Stimulated activated CD4-positive, alpha-beta T cell treated with anti-CD3 and anti-CD28 coated beads, Interleukin-2, amount 100 ng/mL, for 4 hours (primary cell): ENCODE measurements around the gene TANGO6.
"Not testable (repeated sequence)": the region's sequence is repeated elsewhere in the genome, so short reads cannot be mapped to it uniquely, and the experiment has no call there.

ENCODE experiments used
- DNase-seq: peaks from one replicate; pipeline ENCODE4 v3.0.0-alpha.2; 2020; ENCODE audit warnings: low read depth

The TANGO6 gene

DNA sequence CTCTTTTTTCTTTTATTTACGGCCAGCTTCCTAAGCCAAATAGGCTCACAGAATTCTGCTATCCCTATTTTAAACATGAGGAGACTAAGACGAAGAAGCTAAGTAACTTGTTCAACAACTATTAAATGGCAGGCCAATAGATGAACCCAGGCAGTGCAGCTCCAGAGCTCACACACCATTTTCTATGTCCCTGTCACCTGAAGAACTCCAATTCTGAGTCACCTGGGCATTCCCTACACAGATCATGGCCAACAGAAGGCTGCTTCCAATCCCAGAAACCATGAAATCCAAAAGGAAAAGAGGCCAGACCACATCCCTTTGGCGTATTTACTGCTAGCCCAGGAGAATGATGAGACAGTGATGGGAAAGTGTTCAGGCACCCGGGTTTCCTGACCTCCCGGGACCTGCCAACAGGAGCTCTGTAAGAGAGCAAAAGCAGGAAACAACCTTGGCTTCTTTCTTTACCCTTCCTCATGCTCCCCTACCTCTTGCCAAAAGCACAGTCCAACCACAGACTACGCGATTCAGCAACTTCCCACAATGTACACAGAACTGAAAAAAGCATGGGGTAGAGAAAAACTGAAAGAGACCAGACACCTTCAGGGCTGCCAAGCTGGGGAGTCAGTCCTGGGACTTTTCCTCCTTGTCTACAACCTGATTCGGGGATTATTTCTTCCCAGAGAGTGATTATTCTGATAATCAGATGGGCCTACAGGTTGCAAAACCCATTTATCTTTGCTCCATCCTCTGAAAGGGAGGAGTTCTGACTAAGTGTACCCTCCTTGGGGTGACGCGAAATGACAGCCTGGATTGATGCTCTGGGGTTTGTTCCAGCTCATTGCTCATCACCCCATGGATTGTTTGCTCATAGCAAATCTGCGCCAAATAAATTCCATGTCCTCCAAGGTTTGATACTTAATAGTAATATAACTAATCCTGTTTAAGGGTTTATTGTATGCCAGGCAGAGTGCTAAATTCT is 214.4 kb downstream of the TANGO6 start:
- DNase-seq = no peak

DNA sequence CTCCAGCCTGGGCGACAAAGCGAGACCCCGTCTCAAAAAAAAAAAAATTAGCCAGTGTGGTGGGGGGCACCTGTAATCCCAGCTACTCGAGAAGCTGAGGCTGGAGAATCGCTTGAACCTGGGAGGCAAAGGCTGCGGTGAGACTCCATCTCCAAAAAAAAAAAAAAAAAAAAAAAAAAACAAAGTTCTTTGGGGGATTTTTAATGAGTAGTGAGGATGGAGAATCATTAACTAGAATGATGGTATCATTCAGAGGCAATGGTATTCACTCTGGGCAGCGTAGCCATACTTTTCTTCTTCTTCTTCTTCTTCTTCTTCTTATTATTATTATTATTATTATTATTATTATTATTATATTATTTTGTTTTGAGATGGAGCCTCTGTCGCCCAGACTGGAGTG is 220.2 kb downstream of the TANGO6 start:
- DNase-seq = not testable (repeated sequence)

DNA sequence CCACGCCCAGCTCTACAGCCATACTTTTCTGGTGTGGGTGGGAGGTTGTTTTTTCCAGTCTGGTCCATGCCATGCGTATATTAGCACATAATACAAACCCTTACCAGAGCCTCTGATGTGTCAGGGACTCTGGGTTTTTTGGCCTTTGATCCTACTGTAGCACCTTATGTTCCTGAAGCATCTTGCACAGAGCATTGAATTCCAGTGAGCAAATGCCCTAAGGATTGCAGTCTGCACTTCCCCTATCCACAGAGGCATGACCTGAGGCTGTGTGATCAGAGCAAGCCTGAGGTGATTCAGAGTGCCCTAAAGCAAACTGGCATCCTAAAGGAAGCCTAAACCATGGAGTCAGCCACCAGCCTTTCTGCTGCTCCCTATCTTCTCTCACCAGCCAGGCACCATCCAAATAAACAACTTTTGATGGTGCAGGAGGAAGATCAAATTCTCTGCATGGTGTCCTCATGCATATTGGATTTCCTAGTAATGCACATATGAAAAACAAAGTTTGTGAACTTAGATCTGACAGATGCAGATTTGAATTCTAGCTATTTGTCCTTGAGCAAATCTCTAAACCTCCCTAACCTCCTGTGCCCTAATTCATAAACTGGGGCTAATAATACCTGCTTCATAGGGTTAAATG is 220.9 kb downstream of the TANGO6 start:
- no peak for DNase-seq

DNA sequence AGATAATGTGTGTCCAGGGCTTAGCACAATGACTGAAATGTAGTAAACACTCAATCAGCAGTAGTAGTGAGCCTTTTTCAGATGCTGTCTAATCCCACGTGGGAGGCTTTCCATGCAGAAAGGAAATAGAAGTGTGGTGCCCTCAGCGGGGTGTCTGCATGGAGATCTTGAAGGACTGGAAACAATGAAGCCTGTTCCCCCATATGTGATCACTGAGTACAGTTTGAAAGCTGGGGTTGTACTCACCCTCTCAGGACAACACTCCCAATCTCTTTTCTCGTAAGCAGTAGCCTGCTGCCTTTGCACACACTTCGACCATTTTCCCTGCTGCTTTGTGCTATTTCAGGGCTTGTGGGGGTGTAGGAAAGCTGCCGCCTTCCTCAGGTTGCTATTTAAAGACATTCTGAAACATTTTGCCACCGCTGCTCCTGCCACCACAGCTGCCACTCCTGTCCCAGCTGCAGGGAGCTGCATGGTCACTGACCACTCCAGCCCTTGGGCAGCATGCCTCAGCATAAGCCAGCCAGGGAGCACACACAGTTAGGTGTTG is 221.5 kb downstream of the TANGO6 start:
- DNase-seq = no peak

DNA sequence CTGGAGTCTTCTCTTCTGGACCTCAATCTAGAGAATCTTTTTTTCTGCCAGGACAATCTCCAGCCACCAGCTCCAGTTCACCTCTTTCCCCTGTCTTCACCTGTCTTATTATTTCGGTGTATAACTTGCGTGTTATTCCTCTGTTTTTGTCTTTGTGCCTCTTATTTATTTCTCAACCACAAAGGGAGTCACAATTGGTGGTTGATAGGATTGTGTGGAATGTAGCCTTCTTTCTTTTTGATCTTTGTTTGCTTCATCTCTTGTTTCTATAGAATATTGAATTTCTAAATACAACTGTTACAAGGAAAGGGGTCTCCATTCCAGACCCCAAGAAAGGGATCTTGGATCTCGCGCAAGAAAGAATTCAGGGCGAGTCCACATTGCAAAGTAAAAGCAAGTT is 226.2 kb downstream of the TANGO6 start:
- DNase-seq = no peak

DNA sequence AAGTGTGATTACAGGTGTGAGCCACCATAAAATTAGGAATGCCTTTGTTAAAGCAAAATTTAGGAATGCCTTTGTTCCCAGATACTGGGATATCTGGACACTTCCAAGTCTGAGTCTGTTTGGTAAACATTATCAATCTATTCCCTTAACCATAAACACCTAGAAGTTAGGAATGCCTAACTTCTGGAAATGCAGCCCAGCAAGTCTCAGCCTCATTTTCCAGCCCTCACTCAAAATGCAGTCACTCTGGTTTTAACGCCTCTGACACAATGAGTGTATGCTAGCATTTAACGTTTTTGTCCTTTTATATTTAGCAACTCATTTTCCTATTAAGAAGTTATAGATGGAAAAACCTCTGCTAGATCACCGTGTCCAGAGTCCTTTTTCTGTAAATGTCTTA is 227.7 kb downstream of the TANGO6 start:
- DNase-seq = no peak

DNA sequence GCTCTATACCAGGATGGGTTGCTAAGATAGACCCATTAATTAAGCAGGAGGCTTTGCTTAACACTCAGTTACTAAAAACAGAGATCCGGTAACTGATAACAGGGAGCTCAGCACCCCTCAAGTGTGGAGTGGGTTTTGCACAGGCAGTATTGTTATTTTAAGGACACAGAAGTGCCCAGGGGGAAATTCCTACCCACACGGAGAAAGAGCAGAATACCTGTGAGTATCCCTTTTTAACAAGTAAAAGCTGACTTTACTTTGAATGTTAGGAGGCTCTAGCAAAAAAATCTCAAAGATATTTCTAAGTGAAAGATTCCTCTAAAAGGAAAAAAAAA is 229.3 kb downstream of the TANGO6 start:
- no peak for DNase-seq

DNA sequence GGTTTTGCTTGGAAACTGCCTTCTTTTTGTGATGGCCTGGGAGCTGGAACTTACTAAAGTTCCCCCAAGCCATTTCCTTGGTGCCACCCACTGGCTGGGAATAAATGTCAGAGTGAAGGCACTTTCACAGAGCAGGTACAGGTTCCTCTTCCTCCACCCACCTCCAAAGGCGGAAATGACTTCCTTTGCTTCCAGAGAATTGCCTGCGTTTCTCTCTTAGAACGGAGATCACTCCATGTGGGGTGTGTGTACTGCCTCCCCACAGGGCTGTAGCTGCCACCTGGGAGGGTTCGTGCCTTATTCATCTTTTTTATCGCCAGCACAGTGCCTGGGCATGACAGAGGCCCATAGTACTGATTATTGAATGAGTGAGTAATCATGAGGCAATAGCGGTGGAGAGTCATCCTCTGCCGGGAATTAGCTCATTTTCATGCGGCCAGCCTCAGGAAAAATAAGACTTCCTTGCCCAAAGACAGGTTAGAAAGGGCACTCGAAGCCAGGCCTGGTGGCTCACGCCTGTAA is 229.9 kb downstream of the TANGO6 start:
- DNase-seq = no peak

DNA sequence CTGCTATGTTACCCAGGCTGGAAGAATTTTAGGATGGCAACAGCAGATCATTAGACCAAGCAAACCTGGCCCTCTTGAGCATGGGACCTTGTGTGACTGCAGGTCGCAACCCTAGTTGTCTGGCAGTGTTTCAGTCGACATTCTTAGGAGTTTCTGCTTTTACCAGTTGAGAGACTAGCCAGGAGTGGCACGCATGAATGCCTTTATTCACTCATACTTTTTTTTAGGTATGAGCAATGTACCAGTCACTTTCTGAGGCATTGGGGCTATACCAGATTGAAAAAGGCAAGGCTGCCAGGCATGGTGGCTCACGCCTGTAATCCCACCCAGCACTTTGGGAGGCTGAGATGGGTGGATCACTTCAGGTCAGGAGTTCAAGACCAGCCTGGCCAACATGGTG is 233.9 kb downstream of the TANGO6 start:
- DNase-seq = no peak

DNA sequence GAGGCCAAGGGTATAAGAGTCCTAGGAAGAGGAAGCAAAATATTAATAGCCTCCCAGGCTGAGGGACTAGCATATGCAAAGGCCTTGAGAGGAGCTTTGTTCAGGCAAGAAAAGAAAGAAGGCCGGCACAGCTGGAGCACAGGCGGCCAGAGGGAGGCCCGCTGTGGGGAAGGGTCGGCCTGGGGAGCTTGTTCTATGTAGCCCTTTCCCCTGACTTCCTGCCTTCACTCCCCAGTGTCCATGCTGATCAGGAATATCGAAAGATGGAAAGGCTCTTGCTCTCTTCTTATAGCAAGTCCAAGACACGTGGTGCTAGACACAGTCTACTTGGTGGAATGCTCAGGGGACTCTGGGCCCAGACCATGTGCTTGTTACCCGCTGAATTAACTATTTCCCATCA is 234.7 kb downstream of the TANGO6 start:
- DNase-seq = no peak

DNA sequence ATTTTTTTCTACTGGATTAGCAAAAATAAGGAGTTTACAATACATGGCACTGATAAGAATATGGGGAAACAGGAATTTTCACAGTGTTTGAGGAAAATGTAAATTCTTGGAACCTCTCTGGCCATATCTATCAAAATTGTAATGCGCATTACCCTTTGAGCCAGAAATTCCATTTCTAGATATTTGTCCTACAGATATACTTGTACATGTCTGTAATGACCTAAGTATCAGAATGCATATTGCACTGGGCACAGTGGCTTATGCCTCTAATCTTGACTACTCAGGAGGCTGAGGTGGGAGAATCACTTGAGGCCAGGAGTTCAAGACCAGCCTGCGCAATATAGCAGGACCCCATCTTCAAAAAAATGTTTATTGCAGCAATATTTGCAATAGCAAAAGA is 236.4 kb downstream of the TANGO6 start:
- no peak for DNase-seq

DNA sequence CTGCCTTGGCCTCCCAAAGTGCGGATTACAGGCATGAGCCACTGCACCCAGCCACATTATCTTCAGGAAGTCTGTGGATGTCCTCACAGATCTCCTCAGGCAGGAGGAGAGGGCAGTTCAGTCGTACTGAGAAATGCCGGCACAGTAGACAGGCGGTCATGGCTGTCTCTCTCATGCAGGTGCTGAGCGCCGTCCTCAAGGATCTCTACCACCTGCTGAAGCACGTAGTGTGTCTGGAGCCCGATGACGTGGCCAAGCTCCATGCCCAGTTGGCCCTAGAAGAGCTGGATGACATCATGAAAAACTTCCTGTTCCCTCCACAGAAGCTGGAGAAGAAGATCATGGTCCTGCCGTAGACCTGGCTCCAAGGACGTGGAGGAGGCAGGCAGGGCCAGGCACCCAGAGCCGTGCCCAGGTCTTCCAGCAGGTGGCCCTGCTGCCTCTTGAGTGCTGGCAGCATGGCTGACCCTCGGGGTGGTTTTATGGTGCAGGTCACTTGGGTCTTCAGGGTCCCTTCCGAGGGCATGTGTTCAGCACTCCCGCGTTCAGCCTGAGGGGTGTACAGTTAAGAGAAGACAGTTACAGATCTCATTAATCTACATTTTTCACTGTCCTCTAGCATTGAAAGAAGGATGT is 240.1 kb downstream of the TANGO6 start:
- no peak for DNase-seq

DNA sequence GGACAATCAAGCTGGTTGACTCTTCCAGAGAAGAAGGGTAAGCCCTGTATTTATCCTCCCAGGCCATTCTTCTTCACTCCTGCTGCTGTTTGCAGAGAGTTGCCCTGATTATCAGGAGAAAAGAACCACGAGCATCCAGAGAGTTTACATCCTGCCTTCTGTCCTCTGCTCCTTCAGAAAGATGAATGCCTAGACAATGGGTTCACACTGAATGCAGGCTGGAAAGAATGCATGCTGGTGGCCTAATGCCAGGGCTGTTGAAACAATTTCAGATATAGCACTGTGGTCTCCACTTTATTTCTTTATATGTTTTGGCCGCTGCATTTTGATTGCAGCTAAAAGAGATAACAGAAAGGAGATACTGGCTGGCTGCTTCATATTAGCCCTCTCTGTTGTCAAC is 241.0 kb downstream of the TANGO6 start:
- no peak for DNase-seq

DNA sequence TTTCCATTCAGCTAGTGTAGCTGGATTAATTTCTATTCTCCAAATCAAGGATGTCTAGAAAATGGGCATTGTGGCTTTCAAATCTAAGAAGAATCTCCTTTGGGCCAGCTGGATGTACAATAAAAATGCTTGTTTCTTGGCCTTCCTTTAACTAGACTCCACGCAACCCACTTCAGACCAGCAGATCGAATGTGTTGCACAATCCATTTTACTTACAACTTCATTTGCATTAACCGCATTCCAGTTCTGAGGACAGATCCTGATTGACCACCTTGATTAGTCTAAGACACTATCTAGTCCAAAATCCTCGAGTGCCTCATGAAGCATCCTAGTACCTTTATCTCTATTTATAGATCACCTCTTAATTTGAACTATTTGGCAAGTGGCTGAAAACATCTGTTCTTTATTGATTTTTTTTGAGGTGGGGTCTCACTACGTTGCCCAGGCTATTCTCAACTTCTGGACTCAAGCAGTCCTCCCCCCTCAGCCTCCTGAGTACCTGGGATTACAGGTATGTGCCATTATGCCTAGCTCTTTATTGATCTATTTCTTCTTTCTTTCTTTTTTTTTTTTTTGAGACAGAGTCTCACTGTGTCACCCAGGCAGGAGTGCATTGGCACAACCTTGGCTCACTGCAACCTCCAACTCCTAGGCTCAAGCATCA is 241.8 kb downstream of the TANGO6 start:
- DNase-seq = no peak

DNA sequence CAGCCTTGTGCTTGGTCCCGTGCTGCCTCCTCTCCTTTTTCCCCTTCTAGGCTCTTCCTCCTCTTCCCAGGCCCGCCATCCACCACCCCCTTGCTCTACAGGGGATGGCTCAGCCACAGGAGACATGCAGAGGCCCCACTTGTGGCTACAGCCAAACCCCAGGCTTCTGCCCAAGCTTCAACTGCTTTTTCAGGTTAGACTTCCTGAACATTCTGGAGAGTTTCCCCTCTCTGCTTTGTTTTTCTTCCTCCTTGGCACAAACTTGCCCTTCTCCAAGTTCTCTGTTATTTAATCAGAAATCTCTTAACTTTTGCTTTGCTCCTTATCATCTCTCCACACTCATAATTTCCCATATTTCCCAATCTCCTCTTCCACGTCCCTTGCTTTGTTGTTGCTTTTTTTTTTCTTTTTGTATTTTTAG is 243.8 kb downstream of the TANGO6 start:
- no peak for DNase-seq

DNA sequence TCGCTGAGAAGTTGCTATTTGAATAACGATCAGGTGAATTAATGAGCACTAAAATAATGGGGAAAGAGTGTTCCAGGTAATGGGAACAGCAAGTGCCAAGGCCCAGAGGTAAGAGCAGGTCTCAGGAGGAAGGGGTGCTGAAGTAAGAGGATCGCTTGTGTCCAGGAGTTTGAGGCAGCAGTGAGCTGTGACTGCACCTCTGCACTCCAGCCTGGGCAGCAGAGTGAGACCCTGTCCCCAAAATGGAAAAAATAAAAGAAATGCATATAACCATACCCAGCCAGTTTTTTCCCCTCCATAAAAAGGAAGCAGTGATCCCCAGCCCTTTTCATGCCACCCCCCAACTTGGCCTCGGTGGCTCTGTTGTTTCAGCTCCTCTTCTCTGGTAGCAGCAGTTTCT is 245.4 kb downstream of the TANGO6 start:
- DNase-seq = no peak

DNA sequence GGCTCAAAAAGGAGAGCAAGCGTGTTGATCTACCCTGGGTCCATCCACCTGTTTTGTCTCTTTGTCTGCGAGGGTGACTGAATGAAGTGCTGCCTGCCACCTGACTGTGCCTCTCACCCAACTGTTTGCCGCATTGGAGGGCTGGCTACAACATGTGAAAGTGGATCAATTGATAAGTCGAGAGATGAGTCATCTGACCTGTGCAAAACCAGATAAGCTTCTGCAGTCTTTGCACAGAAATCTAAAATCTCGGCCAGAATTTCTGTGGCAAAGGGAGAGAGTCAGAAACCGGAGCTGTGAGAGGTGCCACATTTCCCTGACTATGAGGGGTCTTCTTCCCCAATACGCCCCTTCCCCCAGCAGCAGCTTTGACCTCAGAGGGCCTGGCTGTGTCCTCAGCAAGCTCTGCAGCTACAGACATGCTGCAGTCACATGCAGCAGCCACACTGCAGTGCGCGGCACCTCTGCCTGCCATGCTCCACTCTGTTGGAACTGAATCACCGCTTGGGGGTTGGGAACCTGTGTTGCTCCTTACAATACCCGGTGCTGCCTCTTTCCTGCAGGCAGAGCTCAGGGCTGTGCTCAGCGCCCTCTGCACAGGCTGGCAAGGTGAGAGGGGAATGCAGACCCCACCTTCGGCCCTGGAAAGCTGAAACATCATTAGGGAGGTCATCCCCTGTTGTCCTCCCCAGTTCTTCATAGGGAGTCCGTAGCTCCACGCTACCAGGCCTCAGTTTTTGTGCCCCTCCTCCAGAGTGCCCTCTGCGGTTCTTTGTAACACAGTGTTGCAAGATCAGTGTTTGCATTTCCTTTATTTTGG is 246.0 kb downstream of the TANGO6 start:
- DNase-seq = no peak

DNA sequence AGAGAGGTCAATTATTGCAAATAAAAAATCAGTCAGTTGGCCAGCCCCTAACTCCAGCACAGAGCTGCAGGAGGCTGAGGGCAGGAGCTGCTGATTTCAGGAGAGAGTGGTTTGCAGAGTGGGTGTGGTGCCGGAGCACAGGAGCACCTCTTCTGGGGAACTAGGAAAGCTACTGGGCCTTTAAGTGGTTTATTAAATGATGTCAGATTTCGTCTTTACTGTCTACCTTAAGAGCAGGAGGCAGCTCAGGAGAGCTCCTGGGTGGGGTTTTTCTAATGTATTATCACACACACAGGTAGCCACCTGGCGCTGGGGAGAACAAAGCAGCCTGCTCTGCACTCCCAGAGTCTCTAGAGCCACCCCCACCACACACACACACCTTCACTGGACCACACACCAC is 250.6 kb downstream of the TANGO6 start:
- DNase-seq = no peak

DNA sequence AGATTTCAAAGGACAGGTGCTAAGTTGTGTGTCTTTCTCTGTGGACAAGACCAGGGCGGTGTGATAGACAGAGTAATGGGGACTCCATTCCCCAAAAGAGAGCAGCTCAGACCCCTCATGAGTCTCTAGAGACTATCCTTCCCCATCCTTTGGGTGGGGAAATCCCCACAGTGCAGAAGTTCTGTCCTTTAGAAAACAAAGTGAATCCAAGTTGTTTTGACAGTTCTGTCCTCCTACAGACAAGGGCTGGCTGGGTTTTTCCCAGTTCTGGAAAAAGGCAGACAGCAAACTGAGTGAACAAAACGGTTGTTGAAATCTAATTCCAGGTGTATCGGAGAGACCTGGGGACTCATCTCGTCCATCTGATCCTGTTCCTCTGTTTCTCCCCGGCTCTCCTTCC is 251.2 kb downstream of the TANGO6 start:
- DNase-seq = no peak

DNA sequence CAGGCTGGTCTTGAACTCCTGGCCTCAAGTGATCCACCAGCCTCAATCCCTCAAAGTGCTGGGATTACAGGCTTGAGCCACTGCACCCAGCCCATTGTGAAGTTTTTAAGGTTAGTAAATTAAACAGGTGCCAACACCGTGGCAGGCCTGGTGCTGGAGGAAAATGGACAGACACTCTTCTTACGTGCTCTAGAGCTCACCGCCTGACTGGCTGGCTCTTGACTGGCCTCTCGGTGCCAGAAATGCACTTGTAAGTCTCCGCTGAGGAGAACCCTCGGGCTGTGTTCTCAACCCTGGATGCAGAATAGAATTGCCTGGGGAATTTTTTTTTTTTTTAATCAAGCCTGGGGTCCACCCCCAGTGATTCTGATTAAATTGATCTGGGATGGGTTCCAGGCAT is 251.9 kb downstream of the TANGO6 start:
- DNase-seq = no peak

DNA sequence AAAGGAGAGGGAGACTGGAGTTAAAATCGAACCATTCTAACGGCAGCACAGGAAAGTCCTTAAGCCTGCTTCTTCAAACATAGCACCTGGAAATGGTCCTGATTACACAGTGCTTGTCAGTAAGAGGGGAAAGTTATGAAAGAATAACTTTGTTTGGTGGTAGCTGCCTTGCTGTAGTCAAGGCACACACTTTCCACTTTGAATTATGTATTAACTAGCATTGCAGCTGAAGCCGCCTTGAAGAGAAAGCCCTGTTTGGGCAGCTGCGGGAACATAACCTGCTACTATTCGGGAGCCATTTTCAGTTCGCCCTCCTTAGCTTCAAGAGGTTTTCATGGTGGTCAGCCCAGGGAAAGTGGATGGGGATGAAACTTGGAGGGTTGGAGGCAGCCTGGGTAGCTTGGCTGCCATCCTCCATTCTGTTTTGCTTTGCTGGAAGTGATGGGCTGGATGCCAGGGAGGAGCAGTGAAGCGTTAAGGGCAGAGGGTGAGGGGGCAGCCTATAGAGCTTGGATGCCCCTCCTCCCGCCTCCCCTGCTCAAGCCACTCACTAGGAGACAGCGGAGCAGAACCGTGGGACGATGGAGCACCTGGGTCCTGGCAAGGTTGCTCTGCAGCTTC is 256.9 kb downstream of the TANGO6 start:
- no peak for DNase-seq
